GM21717 (cell line): ENCODE data around the gene NELL1.

Experiments
- ATAC-seq: cut with Tn5 transposase; IDR thresholded peaks from one replicate; pipeline ENCODE4 v1.9.1; 2021; ENCODE audit warnings: mild to moderate bottlenecking, moderate library complexity; ENCODE audit not compliant: unreplicated experiment

Gene NELL1

GRCh38 chr11:21295508-21295907 lies 626.1 kb downstream of the NELL1 start:
- no peak for ATAC-seq

DNA sequence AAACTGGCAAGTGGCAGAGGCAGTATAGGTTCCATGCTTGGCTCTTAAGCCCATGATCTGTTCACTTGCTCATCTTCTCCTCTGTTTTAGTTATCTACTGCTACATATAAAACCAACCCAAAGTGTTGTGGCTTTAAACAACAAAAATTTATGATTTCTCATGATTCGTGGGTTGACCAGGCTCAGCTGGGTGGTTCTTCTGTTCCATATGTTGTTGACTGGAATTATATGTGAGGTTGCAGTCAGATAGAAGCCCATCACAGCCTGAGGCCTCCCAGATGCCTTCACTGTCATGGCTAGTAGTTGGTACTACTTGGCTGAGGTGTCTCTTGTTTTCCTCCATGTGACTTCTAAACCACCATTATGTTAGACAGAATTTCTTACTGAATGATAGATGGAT lies 632.6 kb downstream of the NELL1 start:
- ATAC-seq = no peak

- no peak for ATAC-seq
These were observed 637.5 kb downstream of the NELL1 start for GRCh38 chr11:21306739-21307358.

- no peak for ATAC-seq
These were observed 638.5 kb downstream of the NELL1 start for GRCh38 chr11:21307874-21308273.

GRCh38 chr11:21316591-21316990 lies 647.2 kb downstream of the NELL1 start:
- ATAC-seq = no peak

- no peak for ATAC-seq
These were observed 651.7 kb downstream of the NELL1 start for GRCh38 chr11:21321072-21321471.

DNA sequence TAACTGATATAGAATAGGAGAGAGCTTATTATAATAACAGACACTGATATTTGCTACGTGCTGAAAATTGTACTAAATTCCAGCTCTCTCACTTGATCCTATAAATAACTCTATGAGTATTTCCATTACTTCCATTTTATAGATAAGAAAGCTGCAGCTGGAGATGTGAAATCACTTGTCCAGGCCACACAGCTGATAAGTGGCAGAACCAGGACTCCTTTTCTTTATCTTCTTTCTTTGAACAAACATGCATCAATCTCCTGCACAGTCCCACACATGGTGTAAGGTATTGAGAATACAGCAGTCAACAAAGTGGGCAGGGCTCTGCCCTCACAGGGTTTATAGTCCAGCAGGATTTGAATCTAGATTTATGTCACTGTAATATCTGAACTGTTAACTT lies 652.1 kb downstream of the NELL1 start:
- ATAC-seq = no peak

DNA sequence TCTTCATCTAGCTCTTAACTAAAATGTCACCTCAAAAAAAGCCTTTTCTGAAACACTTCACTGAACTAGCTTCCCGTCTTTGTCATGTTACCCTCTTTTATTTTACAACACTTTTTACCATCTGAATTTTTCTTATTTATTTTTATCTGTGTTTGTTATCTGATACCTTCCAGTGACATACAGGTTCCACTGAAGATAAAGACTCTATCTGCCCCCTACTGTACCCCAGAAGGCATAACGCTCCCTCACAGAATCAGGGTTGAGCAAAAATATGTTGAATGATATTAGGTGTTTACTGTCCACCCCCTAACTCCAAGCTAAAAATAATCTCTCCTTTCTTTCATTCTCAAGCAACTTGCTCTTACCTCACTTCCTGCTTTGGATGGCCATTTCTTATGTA lies 654.2 kb downstream of the NELL1 start:
- no peak for ATAC-seq

GRCh38 chr11:21343204-21343603 lies 673.8 kb downstream of the NELL1 start:
- ATAC-seq = no peak

- ATAC-seq = no peak
These were observed 677.0 kb downstream of the NELL1 start for GRCh38 chr11:21346361-21346760.

DNA sequence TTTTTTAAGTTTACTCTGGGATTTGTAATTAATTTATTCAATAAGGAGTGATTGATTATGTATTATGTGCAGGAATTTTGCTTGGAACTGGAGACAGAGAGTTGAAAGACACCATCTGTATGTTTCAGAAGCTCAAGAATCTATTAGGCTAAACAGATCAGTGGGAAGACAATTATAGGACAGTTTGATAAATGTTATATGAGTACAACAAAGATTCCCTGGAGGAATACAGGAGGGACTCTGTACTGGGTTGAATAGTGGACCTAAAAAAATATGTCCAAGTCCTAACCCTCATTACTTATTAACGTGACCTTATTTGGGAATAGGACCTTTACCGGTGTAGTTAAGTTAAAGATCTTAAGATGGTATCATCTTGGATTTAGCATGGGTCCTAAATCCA lies 681.2 kb downstream of the NELL1 start:
- no peak for ATAC-seq

GRCh38 chr11:21353425-21353824 lies 684.0 kb downstream of the NELL1 start:
- ATAC-seq = no peak

GRCh38 chr11:21364866-21365624 lies 695.7 kb downstream of the NELL1 start:
- no peak for ATAC-seq

DNA sequence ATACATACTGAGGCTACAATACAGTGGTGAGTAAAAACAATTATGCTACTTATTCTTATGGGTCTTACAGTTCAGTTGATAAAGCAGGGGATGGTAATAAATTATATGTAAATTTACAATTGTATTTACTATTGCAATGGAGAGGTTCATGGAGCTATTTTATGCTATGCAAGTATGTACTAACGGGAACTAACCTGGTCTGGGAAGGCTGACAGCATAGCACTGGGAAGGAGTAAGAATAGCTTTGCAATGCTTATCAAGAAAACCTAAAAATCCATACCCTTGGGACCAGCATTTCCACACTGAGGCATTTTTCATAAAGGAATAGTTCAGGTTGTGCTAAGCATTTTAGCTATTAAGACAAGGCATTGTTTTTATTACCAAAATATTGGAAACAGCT lies 700.6 kb downstream of the NELL1 start:
- no peak for ATAC-seq

DNA sequence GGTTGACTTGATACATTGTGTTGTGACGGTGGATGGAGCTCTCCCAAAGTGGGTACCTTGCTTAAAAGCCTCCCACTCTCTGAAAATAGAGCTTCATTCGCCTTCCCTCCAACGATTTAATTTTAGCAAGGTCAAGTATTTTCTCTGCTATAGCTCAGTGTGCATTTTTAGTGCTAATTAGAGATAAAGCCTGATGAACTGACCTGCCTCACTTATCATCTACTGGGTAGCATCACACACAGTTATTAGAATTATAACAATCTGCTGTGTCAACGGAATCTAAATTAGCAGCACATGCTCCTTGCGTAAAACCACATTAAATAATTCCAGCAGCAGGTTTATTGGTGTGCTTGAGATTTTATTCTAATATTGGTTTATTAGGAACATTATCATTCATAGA lies 701.7 kb downstream of the NELL1 start:
- ATAC-seq = no peak

- ATAC-seq = no peak
These were observed 703.3 kb downstream of the NELL1 start for GRCh38 chr11:21372672-21373071.

DNA sequence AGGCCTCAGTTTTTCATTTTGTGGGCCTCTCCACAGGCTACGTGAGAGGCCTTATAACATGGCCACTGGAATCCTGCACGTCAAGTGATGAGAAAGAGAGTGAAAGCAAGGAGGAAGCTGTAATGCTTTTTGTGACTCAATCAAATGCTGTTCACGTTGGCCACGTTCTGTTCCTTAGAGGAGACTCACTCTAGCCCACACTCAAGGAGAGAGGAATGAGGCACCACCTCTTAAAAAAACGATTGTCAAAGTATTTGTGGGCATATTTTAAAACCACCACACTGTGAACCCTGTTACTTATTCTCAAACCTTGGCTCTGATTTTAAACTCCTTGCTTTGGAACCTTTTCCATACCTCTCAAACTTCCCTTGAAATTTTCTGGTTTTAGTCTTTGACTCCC lies 705.0 kb downstream of the NELL1 start:
- no peak for ATAC-seq

DNA sequence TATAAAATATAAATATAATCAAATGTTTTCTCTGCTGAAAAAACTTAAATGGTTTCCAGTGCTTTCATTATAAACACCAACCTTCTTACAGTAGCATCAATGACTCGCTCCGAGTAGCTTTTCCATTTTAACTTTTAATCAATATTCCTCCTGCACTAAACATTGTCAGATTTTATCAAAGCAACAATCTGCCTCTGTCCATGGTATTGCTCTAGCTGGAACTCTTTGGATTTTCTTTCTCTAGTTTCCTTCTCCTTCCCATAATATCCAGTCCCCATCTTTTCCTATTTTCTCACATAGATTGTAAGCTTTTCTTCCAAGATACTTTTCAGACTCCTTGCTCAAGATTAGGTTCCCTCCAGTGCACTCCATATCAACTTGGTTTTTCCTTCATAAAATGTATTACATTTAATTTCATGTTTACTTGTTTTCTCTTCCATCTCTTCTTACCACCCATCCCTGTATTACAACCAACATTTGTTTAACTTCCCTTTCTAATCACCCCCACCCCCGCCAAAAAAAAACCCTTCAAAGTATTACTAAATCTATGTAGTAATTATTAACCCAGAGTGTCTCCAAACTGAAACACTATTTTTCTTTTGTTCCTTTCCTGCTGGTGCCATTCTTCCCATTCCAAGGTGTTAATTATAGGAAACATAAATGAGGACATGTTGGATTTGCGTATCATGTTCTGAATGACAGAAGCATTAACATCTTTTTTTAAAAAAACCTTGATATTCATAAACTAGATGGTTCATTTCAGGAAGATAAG lies 716.5 kb downstream of the NELL1 start:
- ATAC-seq = no peak

- no peak for ATAC-seq
These were observed 721.0 kb downstream of the NELL1 start for GRCh38 chr11:21390430-21390829.

DNA sequence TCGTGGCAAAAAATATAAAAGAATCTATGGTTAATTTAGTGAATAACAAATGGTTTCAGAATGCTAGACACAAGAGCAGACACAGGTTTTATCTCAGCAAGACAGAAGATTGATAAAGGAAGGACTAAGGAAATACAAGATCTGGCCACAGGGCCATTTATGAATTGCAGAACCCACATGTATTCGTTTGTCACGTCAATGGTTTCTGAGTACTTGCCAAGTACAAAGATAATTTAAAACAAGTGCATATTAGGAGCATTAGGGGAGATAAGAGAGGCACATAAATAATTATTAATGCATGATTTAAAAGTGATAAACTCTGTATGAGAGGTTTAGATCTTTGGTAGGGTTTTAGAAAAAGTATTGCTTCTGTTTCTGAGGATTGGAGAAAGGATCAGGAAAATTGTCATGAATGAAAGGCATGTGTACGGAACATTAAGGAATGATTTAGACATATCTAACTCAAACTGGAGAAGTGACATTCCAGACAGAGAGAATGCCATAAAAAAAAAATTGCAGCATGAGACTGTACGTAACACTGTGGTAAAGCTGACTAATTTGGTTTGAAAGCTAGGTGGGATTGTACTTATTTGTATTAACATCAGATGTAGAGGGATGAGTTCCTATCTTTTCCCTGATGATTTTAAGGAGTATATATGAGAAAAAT lies 727.1 kb downstream of the NELL1 start:
- ATAC-seq = no peak

GRCh38 chr11:21398195-21398594 lies 728.8 kb downstream of the NELL1 start:
- ATAC-seq = no peak
